GM21381 (cell line): ENCODE results near the gene COL11A2.

ENCODE experiments used
- ATAC-seq: cut with Tn5 transposase; IDR thresholded peaks from one replicate; pipeline ENCODE4 v1.9.1; 2021; ENCODE audit warnings: mild to moderate bottlenecking, moderate library complexity; ENCODE audit not compliant: unreplicated experiment

Gene COL11A2

GRCh38 chr6:33123732-33124524, 68.3 kb downstream of the COL11A2 start:
- ATAC-seq = no peak

- ATAC-seq = no peak
Observed at GRCh38 chr6:33123181-33123580, 69.1 kb downstream of the COL11A2 start.

GRCh38 chr6:33120001-33120400, 72.3 kb downstream of the COL11A2 start:
- no peak for ATAC-seq

GRCh38 chr6:33118525-33119123, 73.6 kb downstream of the COL11A2 start:
- no peak for ATAC-seq

- no peak for ATAC-seq
Observed at GRCh38 chr6:33117811-33118277, 74.4 kb downstream of the COL11A2 start.

- no peak for ATAC-seq
Observed at GRCh38 chr6:33116841-33117711, 75.2 kb downstream of the COL11A2 start.

- ATAC-seq = no peak
Observed at GRCh38 chr6:33116417-33116816, 75.8 kb downstream of the COL11A2 start.

GRCh38 chr6:33114406-33114805, 77.9 kb downstream of the COL11A2 start:
- no peak for ATAC-seq

- no peak for ATAC-seq
Observed at GRCh38 chr6:33113755-33114154, 78.5 kb downstream of the COL11A2 start.
